CD4-positive, alpha-beta T cell treated with Interleukin-17A for 1 hour (primary cell): ENCODE data around the gene TPM1.

Experiments
- DNase-seq: peaks from one replicate; pipeline ENCODE4 v3.0.0-alpha.2; 2020

TPM1 gene

DNA sequence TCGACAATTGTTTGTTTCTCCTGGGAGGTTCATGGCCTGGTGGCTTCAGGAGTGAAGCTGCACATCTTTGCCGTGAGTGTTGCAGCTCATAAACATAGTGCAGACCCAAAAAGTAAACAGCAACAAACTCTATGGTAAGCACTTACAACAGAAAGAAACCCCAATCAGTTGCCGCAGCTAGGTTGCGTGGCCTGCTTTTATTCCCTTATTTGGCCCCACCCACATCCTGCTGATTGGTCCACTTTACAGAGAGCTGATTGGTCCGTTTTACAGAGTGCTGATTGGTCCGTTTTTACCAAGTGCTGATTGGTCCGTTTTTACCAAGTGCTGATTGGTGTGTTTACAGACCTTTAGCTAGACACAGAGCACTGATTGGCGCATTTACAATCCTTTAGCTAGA lies 62.8 kb downstream of the TPM1 start:
- DNase-seq = peak; percentile 10

DNA sequence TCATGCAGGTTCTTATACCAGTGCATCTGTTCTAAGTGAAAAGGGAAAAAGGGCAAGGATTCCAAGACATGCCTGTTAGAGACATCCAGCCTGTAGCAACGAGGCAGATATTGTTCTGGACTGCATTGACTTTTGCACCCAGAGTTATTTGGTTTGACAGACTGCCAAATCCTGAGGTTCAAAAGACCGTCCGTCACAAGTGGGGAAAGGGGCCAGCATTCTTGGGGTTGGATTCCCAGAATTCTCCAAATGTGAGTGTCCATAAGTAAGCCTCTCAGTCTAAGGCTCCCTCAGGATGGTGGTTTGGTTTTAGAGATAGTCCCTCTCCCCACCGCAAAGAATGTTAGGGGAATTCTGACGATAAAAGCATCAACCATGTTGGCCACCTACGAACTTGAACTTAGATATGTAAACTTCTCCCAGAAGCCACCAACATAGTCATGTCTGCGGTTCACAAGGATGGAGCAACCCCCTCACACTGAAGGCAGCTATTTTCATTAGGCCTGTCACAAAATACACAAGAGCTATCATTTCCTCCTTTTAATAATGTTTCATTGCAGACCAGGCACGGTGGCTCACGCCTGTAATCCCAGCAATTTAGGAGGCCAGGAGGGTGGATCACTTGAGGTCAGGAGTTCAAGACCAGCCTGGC lies 65.5 kb downstream of the TPM1 start:
- DNase-seq = no peak

DNA sequence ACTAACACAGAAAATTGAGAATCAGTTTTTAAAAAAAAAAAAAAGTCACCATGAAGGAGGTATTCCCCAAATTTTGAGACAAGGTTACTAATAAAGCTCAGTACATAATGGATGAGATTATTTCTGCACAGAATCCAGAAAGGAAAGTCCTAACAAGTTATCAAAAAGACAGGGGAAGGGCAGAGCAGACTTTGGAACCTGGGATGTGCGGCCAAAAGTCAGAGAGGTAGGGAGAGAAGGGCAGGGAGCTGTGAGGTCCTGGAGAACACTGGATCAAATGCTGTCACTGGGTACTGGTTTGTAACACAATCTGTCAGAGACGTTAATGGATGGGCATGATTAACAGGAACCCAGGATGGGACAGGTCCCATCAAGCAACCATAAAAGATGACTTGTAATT lies 67.0 kb downstream of the TPM1 start:
- DNase-seq = no peak

DNA sequence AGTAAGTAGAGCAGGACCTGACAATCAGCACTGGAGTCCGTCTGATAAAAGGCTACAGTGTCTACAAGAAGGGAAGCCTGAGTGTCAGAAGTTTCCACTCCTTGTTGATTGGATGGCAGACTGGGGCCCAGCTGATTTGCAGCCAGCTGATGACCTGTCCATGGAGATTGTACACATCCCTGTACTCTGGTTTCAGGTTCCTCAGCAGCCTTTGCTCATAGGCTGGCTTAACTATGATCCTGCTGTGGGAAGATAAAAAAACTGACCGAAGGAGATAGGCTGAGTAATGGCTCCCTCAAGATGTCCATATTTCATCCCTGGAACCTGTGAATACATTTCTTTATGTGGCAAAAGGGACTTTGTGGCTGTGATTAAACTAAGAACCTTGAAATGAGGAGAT lies 67.4 kb downstream of the TPM1 start:
- DNase-seq = no peak

DNA sequence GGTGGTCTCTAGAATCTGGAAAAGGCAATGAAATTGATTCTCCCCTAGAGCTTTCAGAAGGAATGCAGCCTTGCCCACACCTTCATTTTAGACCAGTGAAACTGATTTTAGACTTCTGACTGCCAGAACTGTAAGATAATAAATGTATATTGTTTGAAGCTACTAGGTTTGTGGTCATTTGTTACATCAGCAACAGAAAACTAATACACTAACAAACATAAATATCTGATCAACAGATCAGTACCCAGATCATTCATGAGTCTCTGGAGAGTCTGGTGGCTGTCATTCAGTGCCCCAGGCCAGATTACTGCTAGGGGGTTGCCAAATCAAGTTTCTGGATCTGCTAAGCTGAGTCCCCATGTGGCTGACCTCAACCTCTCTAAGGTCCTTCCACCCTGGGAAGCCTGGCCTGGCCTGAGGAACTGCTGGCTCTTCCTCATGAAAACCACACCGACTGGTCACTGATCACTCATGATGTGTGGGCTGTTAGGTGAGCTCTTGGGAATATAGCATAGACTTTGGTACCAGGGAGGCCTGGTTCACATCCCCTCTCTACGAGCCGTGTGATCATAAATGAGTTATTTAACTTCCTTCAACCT lies 68.0 kb downstream of the TPM1 start:
- DNase-seq = no peak

DNA sequence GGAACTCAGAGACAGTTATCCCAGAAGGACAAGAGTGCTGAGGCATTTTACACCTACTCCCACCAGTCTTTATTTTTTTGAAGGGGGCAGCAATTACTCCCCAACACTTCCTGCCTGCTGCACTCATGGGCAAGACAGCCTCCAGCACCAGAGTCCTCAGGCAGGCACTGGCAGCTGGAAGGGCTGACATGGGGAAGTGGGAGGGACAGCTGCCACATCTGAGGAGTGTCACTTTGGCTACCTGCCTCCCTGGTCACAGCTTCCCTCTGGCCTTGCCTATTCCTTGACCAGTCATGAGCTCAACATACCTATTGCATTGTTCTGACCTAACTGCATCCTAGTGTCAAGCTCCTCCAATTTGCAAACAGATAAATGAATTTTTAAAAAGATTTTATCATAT lies 68.9 kb downstream of the TPM1 start:
- DNase-seq = no peak

DNA sequence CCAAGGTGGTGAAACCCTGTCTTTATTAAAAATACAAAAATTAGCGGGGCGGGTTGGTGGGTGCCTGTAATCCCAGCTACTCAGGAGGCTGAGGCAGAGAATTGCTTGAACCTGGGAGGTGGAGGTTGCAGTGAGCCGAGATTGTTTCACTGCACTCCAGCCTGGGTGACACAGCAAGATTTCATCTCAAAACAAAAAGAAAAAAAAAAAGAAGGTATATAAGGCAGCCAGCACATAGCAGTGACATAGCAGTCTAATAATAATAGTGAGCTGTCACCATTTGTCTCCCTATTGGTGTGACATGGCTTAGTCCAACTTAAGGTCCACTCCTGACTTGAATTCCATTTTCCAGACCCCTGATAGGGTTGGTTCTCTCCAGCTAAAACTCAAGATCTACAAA lies 70.3 kb downstream of the TPM1 start:
- no peak for DNase-seq

DNA sequence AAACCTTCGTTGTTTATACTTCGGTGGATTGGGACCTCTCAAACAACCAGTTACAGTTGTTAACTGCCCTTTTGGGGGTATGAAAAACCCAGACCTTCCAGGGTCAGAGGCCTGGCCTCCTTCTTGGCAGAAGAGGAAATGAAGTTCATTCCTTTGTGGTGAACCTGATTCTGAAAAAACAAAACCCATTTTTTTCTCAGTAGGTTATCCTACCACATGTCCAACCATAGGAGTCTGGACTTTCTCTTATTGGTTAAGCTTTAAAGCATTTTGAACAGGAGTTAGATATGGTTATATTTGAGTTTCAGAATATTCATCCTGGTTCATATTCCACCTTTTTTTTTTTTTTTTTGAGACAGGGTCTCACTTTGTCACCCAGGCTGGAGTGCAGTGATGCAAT lies 71.9 kb downstream of the TPM1 start:
- no peak for DNase-seq
